Thyroid gland (tissue), 4 donors: ENCODE data around the gene LRMDA.

Experiments used
- POLR2A ChIP-seq, 2 donors: fragments of 450-650 bp; IDR thresholded peaks; one replicate each; pipeline ENCODE4 v1.6.1; 2017; ENCODE audit warnings: antibody characterized with exemption in 2 of 2, mild to moderate bottlenecking in 2 of 2, moderate library complexity in 1 of 2
- TF ChIP-seq, protein P1 (sequence below), 6 experiments: fragments of 200-600 bp in 3 of 6; fragments of 450-650 bp in 3 of 6; sonication (generic) in 3 of 6; IDR thresholded peaks; one replicate each; pipeline ENCODE4 v1.5.1; 2016 to 2019; ENCODE audit warnings: antibody characterized with exemption in 6 of 6, mild to moderate bottlenecking in 2 of 6, inconsistent platforms in 1 of 6, moderate library complexity in 1 of 6

DNA sequence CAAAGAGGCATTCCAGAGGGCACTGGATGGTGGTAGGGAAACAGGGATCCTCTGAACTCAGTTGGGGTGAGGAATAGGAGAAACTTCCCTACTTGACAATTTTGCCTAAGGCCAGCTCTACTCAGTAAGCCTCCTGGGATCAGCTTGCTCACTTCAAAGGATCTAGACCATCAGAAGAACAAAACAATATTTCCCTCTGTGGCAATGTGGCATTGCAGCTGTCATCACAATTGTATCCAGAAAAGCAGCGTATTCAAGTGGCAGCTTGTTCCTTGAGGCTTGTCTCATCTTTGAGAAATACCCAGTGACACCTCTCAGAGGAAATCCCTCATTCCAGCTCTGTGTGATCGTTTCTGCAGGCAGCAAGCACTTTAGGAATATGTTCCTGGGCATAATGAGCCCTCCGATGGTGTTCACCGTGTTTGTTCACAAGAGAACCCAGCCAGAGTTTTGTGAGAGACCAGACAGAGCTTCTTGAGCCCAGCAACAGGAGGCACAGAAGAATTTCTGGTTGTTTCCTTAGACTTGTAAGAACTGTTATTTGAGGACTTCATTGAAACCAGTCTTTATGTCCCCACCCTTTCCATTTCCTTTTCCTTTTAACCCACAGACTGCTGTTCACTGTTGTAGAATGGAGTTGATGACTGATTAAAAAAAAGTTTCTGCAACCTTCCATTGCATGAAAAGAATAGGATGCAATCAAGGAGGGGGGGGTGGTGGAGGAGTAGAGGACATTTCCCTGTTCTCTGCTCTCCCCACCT, 747.3 kb downstream of the LRMDA start:
- TF ChIP-seq, protein P1, sequence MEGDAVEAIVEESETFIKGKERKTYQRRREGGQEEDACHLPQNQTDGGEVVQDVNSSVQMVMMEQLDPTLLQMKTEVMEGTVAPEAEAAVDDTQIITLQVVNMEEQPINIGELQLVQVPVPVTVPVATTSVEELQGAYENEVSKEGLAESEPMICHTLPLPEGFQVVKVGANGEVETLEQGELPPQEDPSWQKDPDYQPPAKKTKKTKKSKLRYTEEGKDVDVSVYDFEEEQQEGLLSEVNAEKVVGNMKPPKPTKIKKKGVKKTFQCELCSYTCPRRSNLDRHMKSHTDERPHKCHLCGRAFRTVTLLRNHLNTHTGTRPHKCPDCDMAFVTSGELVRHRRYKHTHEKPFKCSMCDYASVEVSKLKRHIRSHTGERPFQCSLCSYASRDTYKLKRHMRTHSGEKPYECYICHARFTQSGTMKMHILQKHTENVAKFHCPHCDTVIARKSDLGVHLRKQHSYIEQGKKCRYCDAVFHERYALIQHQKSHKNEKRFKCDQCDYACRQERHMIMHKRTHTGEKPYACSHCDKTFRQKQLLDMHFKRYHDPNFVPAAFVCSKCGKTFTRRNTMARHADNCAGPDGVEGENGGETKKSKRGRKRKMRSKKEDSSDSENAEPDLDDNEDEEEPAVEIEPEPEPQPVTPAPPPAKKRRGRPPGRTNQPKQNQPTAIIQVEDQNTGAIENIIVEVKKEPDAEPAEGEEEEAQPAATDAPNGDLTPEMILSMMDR (IDR thresholded peaks at IDR 0.05): no peak
- TF ChIP-seq POLR2A (IDR thresholded peaks at IDR 0.05): no peak
